ENCODE data around the gene ARID1A. TPM values are rescaled to one million over a fixed set of nuclear protein-coding genes. Genes with fewer than 3 reads are reported as not detected.
"Not testable (repeated sequence)": the region's sequence is repeated elsewhere in the genome, so short reads cannot be mapped to it uniquely, and the experiment has no call there.

Gene ARID1A
- total RNA-seq, result 6.4 and 60.4 TPM in 2 replicates

GRCh38 chr1:26695356-26696118, at the start of gene ARID1A:
Gene ARID1A (plus strand): TSS chr1:26696015. CDS start chr1:26696404, 389 bp downstream.
- DNase-seq (ENCODE audit: low read depth), result peak; percentile 76

GRCh38 chr1:26664802-26665201, 31.0 kb upstream of the ARID1A start:
- no peak for DNase-seq (ENCODE audit: low read depth)

- DNase-seq (ENCODE audit: low read depth), result peak; percentile 86
These were observed 29.0 kb upstream of the ARID1A start for GRCh38 chr1:26666855-26667254.

GRCh38 chr1:26668106-26668786, 27.6 kb upstream of the ARID1A start:
- DNase-seq (ENCODE audit: low read depth), result not testable (repeated sequence)

GRCh38 chr1:26677306-26678115, 18.3 kb upstream of the ARID1A start:
- peak; percentile 98 for DNase-seq (ENCODE audit: low read depth)

GRCh38 chr1:26684763-26685508, 10.9 kb upstream of the ARID1A start:
- no peak for DNase-seq (ENCODE audit: low read depth)

GRCh38 chr1:26686795-26687194, 9.0 kb upstream of the ARID1A start:
- no peak for DNase-seq (ENCODE audit: low read depth)

- no peak for DNase-seq (ENCODE audit: low read depth)
These were observed 6.3 kb upstream of the ARID1A start for GRCh38 chr1:26689504-26689903.

- no peak for DNase-seq (ENCODE audit: low read depth)
These were observed 5.7 kb upstream of the ARID1A start for GRCh38 chr1:26690157-26690556.

- no peak for DNase-seq (ENCODE audit: low read depth)
These were observed 5.2 kb upstream of the ARID1A start for GRCh38 chr1:26690576-26691031.

GRCh38 chr1:26692211-26692792, 3.5 kb upstream of the ARID1A start:
- peak; percentile 90 for DNase-seq (ENCODE audit: low read depth)

- DNase-seq (ENCODE audit: low read depth), result peak; percentile 95
These were observed 2.9 kb upstream of the ARID1A start for GRCh38 chr1:26692793-26693490.

- DNase-seq (ENCODE audit: low read depth), result no peak
These were observed 1.9 kb upstream of the ARID1A start for GRCh38 chr1:26693599-26694572.

GRCh38 chr1:26694638-26695355, 1.0 kb upstream of the ARID1A start:
- no peak for DNase-seq (ENCODE audit: low read depth)

GRCh38 chr1:26696119-26696653, 371 bp downstream of the ARID1A start:
- DNase-seq (ENCODE audit: low read depth), result no peak

- DNase-seq (ENCODE audit: low read depth), result no peak
These were observed 1.0 kb downstream of the ARID1A start for GRCh38 chr1:26696654-26697430.

- no peak for DNase-seq (ENCODE audit: low read depth)
These were observed 1.7 kb downstream of the ARID1A start for GRCh38 chr1:26697431-26697977.
